Breast epithelium (tissue), 3 donors: ENCODE measurements around the gene TPM4.

Experiments used
- CTCF ChIP-seq, 3 donors: fragments of 450-650 bp; IDR thresholded peaks; one replicate each; pipeline ENCODE4 v1.5.1; 2016 to 2017; ENCODE audit warnings: antibody characterized with exemption in 3 of 3, mild to moderate bottlenecking in 3 of 3, moderate library complexity in 3 of 3
- POLR2AphosphoS5 ChIP-seq, 3 donors: sonication (generic); formaldehyde crosslinking; IDR thresholded peaks; one replicate each; pipeline ENCODE4 v1.6.1; 2017; ENCODE audit warnings: antibody characterized with exemption in 3 of 3

- no peak for TF ChIP-seq CTCF (IDR thresholded peaks at IDR 0.05)
- TF ChIP-seq POLR2AphosphoS5 (IDR thresholded peaks at IDR 0.05) = no peak
Observed at GRCh38 chr19:16039545-16039944, 36.8 kb upstream of the TPM4 start.
